HepG2 (cell line): ENCODE measurements around the gene PHF23. TPM values are rescaled to one million over a fixed set of nuclear protein-coding genes. Genes with fewer than 3 reads are reported as not detected.

Experiments used
- DNMT3B ChIP-seq: conservative IDR thresholded peaks from 2 replicates; pipeline ENCODE4 v1.6.1; 2016; ENCODE audit warnings: missing biosample characterization, control low read depth
- GLI4 ChIP-seq: sonication (generic); formaldehyde crosslinking; IDR thresholded peaks from 2 replicates; pipeline ENCODE4 v1.5.1; 2020; ENCODE audit warnings: missing genetic modification reagents, mild to moderate bottlenecking, moderate library complexity, borderline replicate concordance
- HNRNPH1 ChIP-seq: fragments of 200-400 bp; formaldehyde crosslinking; optimal IDR thresholded peaks from 2 replicates; pipeline ENCODE3; 2017; ENCODE audit warnings: mild to moderate bottlenecking, low read depth, low read length
- ZNF264 ChIP-seq: sonication (generic); formaldehyde crosslinking; IDR thresholded peaks from 2 replicates; pipeline ENCODE4 v1.4.0; 2020; ENCODE audit warnings: missing genetic modification reagents
- ZNF44 ChIP-seq: sonication (generic); formaldehyde crosslinking; IDR thresholded peaks from 2 replicates; pipeline ENCODE4 v1.5.1; 2020; ENCODE audit warnings: mild to moderate bottlenecking, missing genetic modification reagents
- ZNF484 ChIP-seq: sonication (generic); formaldehyde crosslinking; IDR thresholded peaks from 2 replicates; pipeline ENCODE4 v1.5.1; 2020; ENCODE audit warnings: mild to moderate bottlenecking, low read depth, missing genetic modification reagents, borderline replicate concordance
- ZNF782 ChIP-seq: sonication (generic); formaldehyde crosslinking; IDR thresholded peaks from 2 replicates; pipeline ENCODE4 v1.4.0; 2020; ENCODE audit warnings: missing genetic modification reagents, mild to moderate bottlenecking, borderline replicate concordance
- polyA plus RNA-seq, 8 experiments: library from polyadenylated mRNA; depleted of rRNA in 3 of 8; stranded (reverse) in 7 of 8; unstranded in 1 of 8; fragments of >200 nt; fragmentation: Illumina TruSeq in 4 of 8; extraction: Trizol in 4 of 8; gene quantifications; 2 replicates each; pipeline versions ENCODE4 v1.2.1 to v1.2.3, GENCODE V29; 2011 to 2016; ENCODE audit warnings: low read depth in 4 of 8, missing spikeins in 1 of 8, mixed read lengths in 1 of 8; ENCODE audit not compliant: insufficient read depth in 1 of 8
- total RNA-seq, 5 experiments: library from RNA; depleted of rRNA; stranded (reverse); fragments of >200 nt; fragmentation: Illumina TruSeq; extraction: Trizol; gene quantifications; 2 replicates each; pipeline ENCODE4 v1.2.3, GENCODE V29; 2016; ENCODE audit warnings: low read depth in 1 of 5
- TF ChIP-seq, protein P1 (sequence below): sonication (generic); formaldehyde crosslinking; IDR thresholded peaks from 2 replicates; pipeline ENCODE4 v1.4.0; 2020; ENCODE audit warnings: missing genetic modification reagents
- TF ChIP-seq, protein P2 (sequence below): sonication (generic); formaldehyde crosslinking; IDR thresholded peaks from 2 replicates; pipeline ENCODE4 v1.5.0; 2020; ENCODE audit warnings: missing genetic modification reagents
- TF ChIP-seq, protein P3 (sequence below): sonication (generic); formaldehyde crosslinking; IDR thresholded peaks from 2 replicates; pipeline ENCODE4 v1.5.0; 2020; ENCODE audit warnings: mild to moderate bottlenecking, missing genetic modification reagents, borderline replicate concordance
- TF ChIP-seq, protein P4 (sequence below): IDR thresholded peaks from 2 replicates; pipeline ENCODE4 v1.6.1; 2016; ENCODE audit warnings: control low read depth
- TF ChIP-seq, protein P5 (sequence below): sonication (generic); formaldehyde crosslinking; IDR thresholded peaks from 2 replicates; pipeline ENCODE4 v1.8.0; 2022; ENCODE audit warnings: mild to moderate bottlenecking, missing genetic modification reagents

PHF23 gene
- total and polyA plus RNA-seq, 2 of the 13 experiments (the other 11 are each of a cell fraction or from before 2014, with no cell fraction given), result 27.6 to 33.2 TPM

DNA sequence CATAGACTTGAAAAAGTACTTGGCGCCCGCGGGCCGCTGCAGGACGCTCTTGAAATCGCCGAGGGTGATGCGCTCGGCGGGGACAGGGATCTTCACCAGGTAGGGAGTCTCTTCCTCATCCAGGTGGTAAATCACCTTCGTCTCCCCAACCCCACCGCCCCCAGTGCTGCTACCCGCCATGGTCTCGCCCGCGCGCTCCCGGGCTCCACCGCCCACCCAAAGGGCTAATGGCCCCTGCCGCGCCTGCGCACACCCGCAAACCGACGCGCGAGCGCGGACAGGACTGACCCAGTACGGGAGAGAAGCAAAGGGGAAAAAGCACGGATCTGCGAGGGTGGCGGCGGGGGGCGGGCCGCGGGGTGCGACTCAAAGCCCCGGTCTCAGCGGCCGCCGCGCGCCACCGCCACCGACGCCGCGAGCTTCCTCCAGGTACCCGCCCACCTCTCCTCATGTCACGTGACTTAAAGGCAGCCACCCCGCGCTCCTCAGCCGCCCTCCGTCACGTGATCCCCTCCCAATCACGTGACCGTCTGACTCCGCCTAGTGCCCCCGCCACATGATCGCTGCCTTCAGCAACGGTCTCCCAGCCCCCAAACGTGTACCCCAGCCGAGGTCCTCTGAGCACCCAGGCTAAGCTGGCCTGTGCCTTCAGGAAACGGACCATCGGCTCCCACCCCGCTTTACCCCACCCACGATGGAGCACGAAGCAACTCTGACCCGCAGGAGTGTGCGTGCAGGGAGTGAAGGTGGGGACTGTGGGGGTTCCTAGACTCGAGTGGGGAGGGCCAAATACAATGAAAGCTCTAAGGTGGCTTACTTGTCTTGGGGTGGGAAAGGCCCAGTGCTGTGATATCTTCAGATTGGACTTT is 4.9 kb downstream of the PHF23 start, which contains the start of gene DVL2 (continued):
- TF ChIP-seq, protein P1, sequence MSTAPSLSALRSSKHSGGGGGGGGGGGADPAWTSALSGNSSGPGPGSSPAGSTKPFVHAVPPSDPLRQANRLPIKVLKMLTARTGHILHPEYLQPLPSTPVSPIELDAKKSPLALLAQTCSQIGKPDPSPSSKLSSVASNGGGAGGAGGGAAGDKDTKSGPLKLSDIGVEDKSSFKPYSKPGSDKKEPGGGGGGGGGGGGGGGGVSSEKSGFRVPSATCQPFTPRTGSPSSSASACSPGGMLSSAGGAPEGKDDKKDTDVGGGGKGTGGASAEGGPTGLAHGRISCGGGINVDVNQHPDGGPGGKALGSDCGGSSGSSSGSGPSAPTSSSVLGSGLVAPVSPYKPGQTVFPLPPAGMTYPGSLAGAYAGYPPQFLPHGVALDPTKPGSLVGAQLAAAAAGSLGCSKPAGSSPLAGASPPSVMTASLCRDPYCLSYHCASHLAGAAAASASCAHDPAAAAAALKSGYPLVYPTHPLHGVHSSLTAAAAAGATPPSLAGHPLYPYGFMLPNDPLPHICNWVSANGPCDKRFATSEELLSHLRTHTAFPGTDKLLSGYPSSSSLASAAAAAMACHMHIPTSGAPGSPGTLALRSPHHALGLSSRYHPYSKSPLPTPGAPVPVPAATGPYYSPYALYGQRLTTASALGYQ (CRISPR knock-in tag), result peak; percentile 79; the same call in 1 of the 2 replicates
- no peak for TF ChIP-seq GLI4
- TF ChIP-seq ZNF264, result no peak; the same call in 1 of the 2 replicates
- TF ChIP-seq, protein P2, sequence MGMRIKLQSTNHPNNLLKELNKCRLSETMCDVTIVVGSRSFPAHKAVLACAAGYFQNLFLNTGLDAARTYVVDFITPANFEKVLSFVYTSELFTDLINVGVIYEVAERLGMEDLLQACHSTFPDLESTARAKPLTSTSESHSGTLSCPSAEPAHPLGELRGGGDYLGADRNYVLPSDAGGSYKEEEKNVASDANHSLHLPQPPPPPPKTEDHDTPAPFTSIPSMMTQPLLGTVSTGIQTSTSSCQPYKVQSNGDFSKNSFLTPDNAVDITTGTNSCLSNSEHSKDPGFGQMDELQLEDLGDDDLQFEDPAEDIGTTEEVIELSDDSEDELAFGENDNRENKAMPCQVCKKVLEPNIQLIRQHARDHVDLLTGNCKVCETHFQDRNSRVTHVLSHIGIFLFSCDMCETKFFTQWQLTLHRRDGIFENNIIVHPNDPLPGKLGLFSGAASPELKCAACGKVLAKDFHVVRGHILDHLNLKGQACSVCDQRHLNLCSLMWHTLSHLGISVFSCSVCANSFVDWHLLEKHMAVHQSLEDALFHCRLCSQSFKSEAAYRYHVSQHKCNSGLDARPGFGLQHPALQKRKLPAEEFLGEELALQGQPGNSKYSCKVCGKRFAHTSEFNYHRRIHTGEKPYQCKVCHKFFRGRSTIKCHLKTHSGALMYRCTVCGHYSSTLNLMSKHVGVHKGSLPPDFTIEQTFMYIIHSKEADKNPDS (CRISPR knock-in tag), result no peak
- 0 out of 2 replicates have a peak, but pooled peaks have one; percentile 62 for TF ChIP-seq ZNF782 (CRISPR knock-in tag)
- TF ChIP-seq ZNF44 (CRISPR knock-in tag), result no peak
- TF ChIP-seq, protein P3, sequence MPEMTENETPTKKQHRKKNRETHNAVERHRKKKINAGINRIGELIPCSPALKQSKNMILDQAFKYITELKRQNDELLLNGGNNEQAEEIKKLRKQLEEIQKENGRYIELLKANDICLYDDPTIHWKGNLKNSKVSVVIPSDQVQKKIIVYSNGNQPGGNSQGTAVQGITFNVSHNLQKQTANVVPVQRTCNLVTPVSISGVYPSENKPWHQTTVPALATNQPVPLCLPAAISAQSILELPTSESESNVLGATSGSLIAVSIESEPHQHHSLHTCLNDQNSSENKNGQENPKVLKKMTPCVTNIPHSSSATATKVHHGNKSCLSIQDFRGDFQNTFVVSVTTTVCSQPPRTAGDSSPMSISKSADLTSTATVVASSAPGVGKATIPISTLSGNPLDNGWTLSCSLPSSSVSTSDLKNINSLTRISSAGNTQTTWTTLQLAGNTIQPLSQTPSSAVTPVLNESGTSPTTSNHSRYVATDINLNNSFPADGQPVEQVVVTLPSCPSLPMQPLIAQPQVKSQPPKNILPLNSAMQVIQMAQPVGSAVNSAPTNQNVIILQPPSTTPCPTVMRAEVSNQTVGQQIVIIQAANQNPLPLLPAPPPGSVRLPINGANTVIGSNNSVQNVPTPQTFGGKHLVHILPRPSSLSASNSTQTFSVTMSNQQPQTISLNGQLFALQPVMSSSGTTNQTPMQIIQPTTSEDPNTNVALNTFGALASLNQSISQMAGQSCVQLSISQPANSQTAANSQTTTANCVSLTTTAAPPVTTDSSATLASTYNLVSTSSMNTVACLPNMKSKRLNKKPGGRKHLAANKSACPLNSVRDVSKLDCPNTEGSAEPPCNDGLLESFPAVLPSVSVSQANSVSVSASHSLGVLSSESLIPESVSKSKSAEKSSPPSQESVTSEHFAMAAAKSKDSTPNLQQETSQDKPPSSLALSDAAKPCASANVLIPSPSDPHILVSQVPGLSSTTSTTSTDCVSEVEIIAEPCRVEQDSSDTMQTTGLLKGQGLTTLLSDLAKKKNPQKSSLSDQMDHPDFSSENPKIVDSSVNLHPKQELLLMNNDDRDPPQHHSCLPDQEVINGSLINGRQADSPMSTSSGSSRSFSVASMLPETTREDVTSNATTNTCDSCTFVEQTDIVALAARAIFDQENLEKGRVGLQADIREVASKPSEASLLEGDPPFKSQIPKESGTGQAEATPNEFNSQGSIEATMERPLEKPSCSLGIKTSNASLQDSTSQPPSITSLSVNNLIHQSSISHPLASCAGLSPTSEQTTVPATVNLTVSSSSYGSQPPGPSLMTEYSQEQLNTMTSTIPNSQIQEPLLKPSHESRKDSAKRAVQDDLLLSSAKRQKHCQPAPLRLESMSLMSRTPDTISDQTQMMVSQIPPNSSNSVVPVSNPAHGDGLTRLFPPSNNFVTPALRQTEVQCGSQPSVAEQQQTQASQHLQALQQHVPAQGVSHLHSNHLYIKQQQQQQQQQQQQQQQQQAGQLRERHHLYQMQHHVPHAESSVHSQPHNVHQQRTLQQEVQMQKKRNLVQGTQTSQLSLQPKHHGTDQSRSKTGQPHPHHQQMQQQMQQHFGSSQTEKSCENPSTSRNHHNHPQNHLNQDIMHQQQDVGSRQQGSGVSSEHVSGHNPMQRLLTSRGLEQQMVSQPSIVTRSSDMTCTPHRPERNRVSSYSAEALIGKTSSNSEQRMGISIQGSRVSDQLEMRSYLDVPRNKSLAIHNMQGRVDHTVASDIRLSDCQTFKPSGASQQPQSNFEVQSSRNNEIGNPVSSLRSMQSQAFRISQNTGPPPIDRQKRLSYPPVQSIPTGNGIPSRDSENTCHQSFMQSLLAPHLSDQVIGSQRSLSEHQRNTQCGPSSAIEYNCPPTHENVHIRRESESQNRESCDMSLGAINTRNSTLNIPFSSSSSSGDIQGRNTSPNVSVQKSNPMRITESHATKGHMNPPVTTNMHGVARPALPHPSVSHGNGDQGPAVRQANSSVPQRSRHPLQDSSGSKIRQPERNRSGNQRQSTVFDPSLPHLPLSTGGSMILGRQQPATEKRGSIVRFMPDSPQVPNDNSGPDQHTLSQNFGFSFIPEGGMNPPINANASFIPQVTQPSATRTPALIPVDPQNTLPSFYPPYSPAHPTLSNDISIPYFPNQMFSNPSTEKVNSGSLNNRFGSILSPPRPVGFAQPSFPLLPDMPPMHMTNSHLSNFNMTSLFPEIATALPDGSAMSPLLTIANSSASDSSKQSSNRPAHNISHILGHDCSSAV, result no peak
- no peak for TF ChIP-seq ZNF484 (CRISPR knock-in tag)
- 0 out of 2 replicates have a peak, but pooled peaks have one; percentile 44 for TF ChIP-seq DNMT3B (CRISPR knock-in tag)
- peak; percentile 95 for TF ChIP-seq HNRNPH1
- TF ChIP-seq, protein P4, sequence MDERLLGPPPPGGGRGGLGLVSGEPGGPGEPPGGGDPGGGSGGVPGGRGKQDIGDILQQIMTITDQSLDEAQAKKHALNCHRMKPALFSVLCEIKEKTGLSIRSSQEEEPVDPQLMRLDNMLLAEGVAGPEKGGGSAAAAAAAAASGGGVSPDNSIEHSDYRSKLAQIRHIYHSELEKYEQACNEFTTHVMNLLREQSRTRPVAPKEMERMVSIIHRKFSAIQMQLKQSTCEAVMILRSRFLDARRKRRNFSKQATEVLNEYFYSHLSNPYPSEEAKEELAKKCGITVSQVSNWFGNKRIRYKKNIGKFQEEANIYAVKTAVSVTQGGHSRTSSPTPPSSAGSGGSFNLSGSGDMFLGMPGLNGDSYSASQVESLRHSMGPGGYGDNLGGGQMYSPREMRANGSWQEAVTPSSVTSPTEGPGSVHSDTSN, result no peak
- TF ChIP-seq, protein P5, sequence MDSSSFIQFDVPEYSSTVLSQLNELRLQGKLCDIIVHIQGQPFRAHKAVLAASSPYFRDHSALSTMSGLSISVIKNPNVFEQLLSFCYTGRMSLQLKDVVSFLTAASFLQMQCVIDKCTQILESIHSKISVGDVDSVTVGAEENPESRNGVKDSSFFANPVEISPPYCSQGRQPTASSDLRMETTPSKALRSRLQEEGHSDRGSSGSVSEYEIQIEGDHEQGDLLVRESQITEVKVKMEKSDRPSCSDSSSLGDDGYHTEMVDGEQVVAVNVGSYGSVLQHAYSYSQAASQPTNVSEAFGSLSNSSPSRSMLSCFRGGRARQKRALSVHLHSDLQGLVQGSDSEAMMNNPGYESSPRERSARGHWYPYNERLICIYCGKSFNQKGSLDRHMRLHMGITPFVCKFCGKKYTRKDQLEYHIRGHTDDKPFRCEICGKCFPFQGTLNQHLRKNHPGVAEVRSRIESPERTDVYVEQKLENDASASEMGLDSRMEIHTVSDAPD (CRISPR knock-in tag), result no peak
